GM12878 (cell line): ENCODE measurements around the gene HOXD10.

Source experiments
- CTCF ChIP-seq, 3 experiments: IDR thresholded peaks in 2 of 3; conservative IDR thresholded peaks in 1 of 3; 2 replicates each; pipeline ENCODE4 v1.5.1; 2011; ENCODE audit warnings: low read depth in 3 of 3, low read length in 3 of 3, mild to moderate bottlenecking in 3 of 3, control low read depth in 2 of 3, moderate library complexity in 2 of 3, inconsistent platforms in 1 of 3, mixed read lengths in 1 of 3; ENCODE audit not compliant: control insufficient read depth in 2 of 3, insufficient read depth in 1 of 3; ENCODE audit errors: extremely low read depth in 1 of 3
- ESRRA ChIP-seq: IDR thresholded peaks from 2 replicates; pipeline ENCODE4 v1.6.1; 2012; ENCODE audit warnings: mild to moderate bottlenecking, low read length, improper control_type of control experiment
- EZH2 ChIP-seq: IDR thresholded peaks from 2 replicates; pipeline ENCODE4 v1.6.1; 2012; ENCODE audit warnings: low read depth, mild to moderate bottlenecking, control low read depth, inconsistent platforms, low read length, borderline replicate concordance; ENCODE audit not compliant: control insufficient read depth
- HCFC1 ChIP-seq: fragments of 150-350 bp; IDR thresholded peaks from 2 replicates; pipeline ENCODE4 v1.6.1; 2014; ENCODE audit warnings: low read length
- HDAC2 ChIP-seq: fragments of 200-600 bp; sonication (generic); IDR thresholded peaks from 2 replicates; pipeline ENCODE4 v1.6.1; 2017
- NFYA ChIP-seq: IDR thresholded peaks from 2 replicates; pipeline ENCODE4 v1.6.1; 2011; ENCODE audit warnings: low read depth, mild to moderate bottlenecking, low read length, improper control_type of control experiment, borderline replicate concordance
- NR2F1 ChIP-seq: fragments of 450-650 bp; conservative IDR thresholded peaks from 2 replicates; pipeline ENCODE4 v1.6.1; 2017; ENCODE audit warnings: mild to moderate bottlenecking
- PML ChIP-seq: IDR thresholded peaks from 2 replicates; pipeline ENCODE4 v1.6.1; 2012; ENCODE audit warnings: low read length, inconsistent platforms
- POLR2A ChIP-seq: IDR thresholded peaks from 2 replicates; pipeline ENCODE4 v1.6.1; 2011; ENCODE audit warnings: low read depth, mild to moderate bottlenecking, low read length
- RFX5 ChIP-seq: IDR thresholded peaks from 2 replicates; pipeline ENCODE4 v1.6.1; 2011; ENCODE audit warnings: low read depth, low read length, improper control_type of control experiment
- STAT1 ChIP-seq: fragments of 450-650 bp; conservative IDR thresholded peaks from 2 replicates; pipeline ENCODE4 v1.6.1; 2014; ENCODE audit warnings: antibody characterized with exemption, mild to moderate bottlenecking
- YY1 ChIP-seq: IDR thresholded peaks from 2 replicates; pipeline ENCODE4 v1.6.1; 2011; ENCODE audit warnings: low read depth, mild to moderate bottlenecking, low read length
- ZBTB4 ChIP-seq: fragments of 450-650 bp; formaldehyde crosslinking; IDR thresholded peaks from 2 replicates; pipeline ENCODE4 v1.4.0; 2022; ENCODE audit warnings: mild to moderate bottlenecking, moderate library complexity

- no peak for TF ChIP-seq YY1
- no peak for TF ChIP-seq NFYA
- no peak for TF ChIP-seq EZH2
- TF ChIP-seq HCFC1: no peak
- TF ChIP-seq ZBTB4 (CRISPR knock-in tag): no peak
- TF ChIP-seq POLR2A: no peak
- no peak for TF ChIP-seq NR2F1
- TF ChIP-seq ESRRA: no peak
- no peak for TF ChIP-seq CTCF (IDR thresholded peaks at IDR 0.05 in 2 of 3, conservative IDR thresholded peaks at IDR 0.05 in 1 of 3; ENCODE audit: control insufficient read depth in 2 of 3, extremely low read depth in 1 of 3, insufficient read depth in 1 of 3, low read depth in 3 of 3, low read length in 3 of 3)
- no peak for TF ChIP-seq RFX5
- no peak for TF ChIP-seq STAT1
- TF ChIP-seq HDAC2: no peak
- no peak for TF ChIP-seq PML
Observed at GRCh38 chr2:176147210-176147799, 30.7 kb downstream of the HOXD10 start.
